ENCODE results near the gene APOD.
"Not testable (repeated sequence)": the region's sequence is repeated elsewhere in the genome, so short reads cannot be mapped to it uniquely, and the experiment has no call there.

The APOD gene

DNA sequence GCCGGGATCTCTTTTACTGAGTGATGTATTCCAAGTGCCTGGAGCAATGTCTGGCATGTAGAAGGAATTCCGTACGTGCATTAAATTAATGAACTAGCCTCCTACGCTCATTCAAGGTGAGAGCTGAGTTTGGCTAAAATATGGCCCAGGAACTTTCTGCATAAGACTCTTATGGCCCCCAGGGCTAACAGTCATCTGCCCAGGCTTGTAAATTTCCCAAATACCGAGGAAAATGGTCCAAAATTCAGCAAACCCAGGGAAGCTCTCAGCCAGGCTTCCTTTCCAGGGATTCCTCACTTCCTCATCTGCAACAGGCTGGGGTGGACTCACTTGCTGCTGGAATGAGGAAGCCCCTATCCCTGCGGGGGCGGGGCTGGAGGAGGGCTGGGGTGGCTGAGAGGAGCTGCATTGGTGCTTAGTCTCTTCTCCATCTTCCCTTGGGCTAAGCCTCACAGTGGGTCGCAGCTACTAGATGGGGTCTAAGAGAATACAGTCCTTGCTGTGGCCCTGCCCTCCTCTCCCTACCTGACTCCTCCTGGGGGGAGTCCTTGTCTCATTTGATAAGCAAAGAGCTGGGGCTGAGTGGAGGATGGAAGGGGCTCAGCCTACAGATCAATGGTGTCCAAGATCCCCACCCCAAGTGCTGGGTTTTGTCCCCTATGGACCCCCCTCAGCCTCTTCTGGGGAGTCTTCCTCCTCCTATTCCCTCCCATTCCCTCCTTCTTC, 28.5 kb upstream of the APOD start:
- CTCF ChIA-PET: no interaction called here
- DNase-seq (ENCODE audit: extremely low spot score): no peak
- TF ChIP-seq TARDBP (IDR thresholded peaks at IDR 0.05): no peak
- no peak for TF ChIP-seq ARNT (IDR thresholded peaks at IDR 0.05)
- no peak for TF ChIP-seq BHLHE40 (IDR thresholded peaks at IDR 0.05; ENCODE audit: borderline replicate concordance)
- no peak for TF ChIP-seq FOXK2 (IDR thresholded peaks at IDR 0.05)
- no peak for TF ChIP-seq CTBP1 (IDR thresholded peaks at IDR 0.05; ENCODE audit: borderline replicate concordance)
- TF ChIP-seq L3MBTL2 (conservative IDR thresholded peaks at IDR 0.05): no peak
- TF ChIP-seq FOXA1 (IDR thresholded peaks at IDR 0.05): no peak
- no peak for TF ChIP-seq ZNF384 (IDR thresholded peaks at IDR 0.05)
- TF ChIP-seq ELF4 (IDR thresholded peaks at IDR 0.05): no peak
- no peak for TF ChIP-seq LEF1 (IDR thresholded peaks at IDR 0.05; ENCODE audit: borderline replicate concordance)
- no peak for TF ChIP-seq HDGF (IDR thresholded peaks at IDR 0.05; ENCODE audit: borderline replicate concordance)
- no peak for TF ChIP-seq SP1 (IDR thresholded peaks at IDR 0.05)
- POLR2A ChIA-PET: no interaction called here

DNA sequence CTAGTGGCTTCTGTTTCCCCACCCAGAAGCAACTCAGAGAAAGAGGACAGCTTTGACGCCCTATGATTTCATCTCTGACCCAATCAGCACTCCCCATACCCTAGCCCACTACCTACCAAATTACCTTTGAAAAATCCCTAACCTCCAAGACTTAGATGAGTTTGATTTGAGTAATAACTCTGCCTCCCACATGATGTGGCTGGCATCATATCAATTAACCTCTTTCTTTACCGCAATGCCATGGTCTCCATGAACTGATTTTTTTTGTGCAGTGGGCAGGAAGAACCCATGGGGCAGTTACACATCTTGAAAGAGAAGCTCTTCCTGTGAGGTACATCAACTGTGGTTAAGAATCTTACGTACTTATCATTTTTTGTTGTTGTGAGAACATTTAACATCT, 25.5 kb upstream of the APOD start:
- TF ChIP-seq FOXM1 (IDR thresholded peaks at IDR 0.05; ENCODE audit: borderline replicate concordance) (no peak), BHLHE40 (IDR thresholded peaks at IDR 0.05; ENCODE audit: borderline replicate concordance) (no peak), LEF1 (IDR thresholded peaks at IDR 0.05; ENCODE audit: borderline replicate concordance) (no peak), ELF4 (IDR thresholded peaks at IDR 0.05) (no peak), ZNF384 (IDR thresholded peaks at IDR 0.05) (no peak), ARNT (IDR thresholded peaks at IDR 0.05) (no peak), TARDBP (IDR thresholded peaks at IDR 0.05) (no peak), HDGF (IDR thresholded peaks at IDR 0.05; ENCODE audit: borderline replicate concordance) (no peak), NFRKB (IDR thresholded peaks at IDR 0.05) (no peak), L3MBTL2 (conservative IDR thresholded peaks at IDR 0.05) (no peak), SP1 (IDR thresholded peaks at IDR 0.05) (no peak), SUZ12 (IDR thresholded peaks at IDR 0.05) (no peak), FOXA1 (IDR thresholded peaks at IDR 0.05) (no peak), CTBP1 (IDR thresholded peaks at IDR 0.05; ENCODE audit: borderline replicate concordance) (no peak), FOXK2 (IDR thresholded peaks at IDR 0.05) (no peak)

GRCh38 chr3:195601785-195602184, 18.0 kb upstream of the APOD start:
- CTCF ChIA-PET; POLR2A ChIA-PET; DNase-seq (ENCODE audit: extremely low spot score): not testable (repeated sequence)

More for the DNA sequence above, 25.5 kb upstream of the APOD start:
- no peak for DNase-seq (ENCODE audit: extremely low spot score)
- POLR2A ChIA-PET: no interaction called here
- CTCF ChIA-PET: no interaction called here

DNA sequence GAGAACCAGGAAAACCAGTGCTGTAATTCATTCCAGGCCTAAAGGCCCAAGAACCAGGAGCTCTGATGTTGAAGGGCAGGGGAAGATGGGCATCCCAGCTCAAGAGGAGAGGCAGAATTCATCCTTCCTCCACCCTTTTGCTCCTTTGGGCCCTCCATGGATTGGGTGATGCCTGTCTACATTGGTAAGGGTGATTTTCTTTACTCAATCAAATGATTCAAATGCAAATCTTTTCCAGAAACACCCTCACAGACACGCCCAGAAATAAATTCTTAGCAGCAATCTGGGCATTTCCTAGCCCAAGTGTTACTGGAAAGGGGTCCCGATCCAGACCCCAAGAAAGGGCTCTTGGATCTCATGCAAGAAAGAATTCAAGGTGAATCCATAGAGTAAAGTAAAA, 17.6 kb upstream of the APOD start:
- POLR2A ChIA-PET: no interaction called here
- TF ChIP-seq ARNT (IDR thresholded peaks at IDR 0.05) (no peak), ZNF384 (IDR thresholded peaks at IDR 0.05) (no peak)
- CTCF ChIA-PET: no interaction called here
- DNase-seq (ENCODE audit: extremely low spot score): no peak

DNA sequence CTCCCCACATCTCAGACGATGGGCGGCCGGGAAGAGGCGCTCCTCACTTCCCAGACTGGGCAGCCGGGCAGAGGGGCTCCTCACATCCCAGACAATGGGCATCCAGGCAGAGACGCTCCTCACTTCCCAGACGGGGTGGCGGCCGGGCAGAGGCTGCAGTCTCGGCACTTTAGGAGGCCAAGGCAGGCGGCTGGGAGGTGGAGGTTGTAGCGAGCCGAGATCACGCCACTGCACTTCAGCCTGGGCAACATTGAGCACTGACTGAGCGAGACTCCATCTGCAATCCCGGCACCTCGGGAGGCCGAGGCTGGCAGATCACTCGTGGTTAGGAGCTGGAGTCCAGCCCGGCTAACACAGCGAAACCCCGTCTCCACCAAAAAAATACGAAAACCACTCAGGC, 16.2 kb upstream of the APOD start:
- DNase-seq (ENCODE audit: extremely low spot score); CTCF ChIA-PET; POLR2A ChIA-PET: not testable (repeated sequence)

DNA sequence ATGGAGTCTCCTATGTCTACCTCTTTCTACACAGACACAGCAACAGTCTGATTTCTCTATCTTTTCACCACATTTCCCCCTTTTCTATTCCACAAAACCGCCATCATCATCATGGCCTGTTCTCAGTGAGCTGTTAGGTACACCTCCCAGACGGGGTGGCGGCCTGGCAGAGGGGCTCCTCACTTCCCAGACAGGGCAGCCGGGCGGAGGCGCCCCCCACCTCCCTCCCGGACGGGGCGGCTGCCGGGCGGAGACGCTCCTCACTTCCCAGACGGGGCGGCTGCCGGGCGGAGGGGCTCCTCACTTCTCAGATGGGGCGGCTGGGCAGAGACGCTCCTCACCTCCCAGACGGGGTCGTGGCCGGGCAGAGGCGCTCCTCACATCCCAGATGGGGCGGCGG, 15.8 kb upstream of the APOD start:
- POLR2A ChIA-PET; DNase-seq (ENCODE audit: extremely low spot score); CTCF ChIA-PET: not testable (repeated sequence)

DNA sequence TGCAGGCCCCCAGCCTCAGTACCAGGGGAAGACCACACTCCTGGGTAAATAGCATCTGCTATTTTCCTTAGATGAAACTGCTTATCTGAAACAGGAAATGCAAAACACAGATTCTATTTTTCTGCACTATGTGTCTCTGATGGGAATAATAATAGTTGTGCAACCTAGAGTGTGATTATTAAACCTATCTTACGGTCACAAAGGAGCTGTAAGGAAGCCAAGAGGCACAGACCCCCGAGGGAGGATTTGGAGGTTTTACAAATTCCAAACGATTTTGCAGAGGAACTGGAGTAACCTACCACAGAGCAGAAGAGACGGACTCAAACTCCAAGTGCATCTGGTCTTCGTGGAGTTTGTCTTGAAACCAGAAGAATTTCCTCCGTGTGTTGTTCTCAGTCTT, 14.1 kb upstream of the APOD start:
- ChIA-PET POLR2A (no interaction called here), CTCF (no interaction called here)
- TF ChIP-seq TARDBP (IDR thresholded peaks at IDR 0.05) (no peak), ELF4 (IDR thresholded peaks at IDR 0.05) (no peak), HDGF (IDR thresholded peaks at IDR 0.05; ENCODE audit: borderline replicate concordance) (no peak), NFRKB (IDR thresholded peaks at IDR 0.05) (no peak), ZNF384 (IDR thresholded peaks at IDR 0.05) (no peak), FOXM1 (IDR thresholded peaks at IDR 0.05; ENCODE audit: borderline replicate concordance) (no peak), L3MBTL2 (conservative IDR thresholded peaks at IDR 0.05) (no peak), SUZ12 (IDR thresholded peaks at IDR 0.05) (no peak)
- TF ChIP-seq, protein P1, sequence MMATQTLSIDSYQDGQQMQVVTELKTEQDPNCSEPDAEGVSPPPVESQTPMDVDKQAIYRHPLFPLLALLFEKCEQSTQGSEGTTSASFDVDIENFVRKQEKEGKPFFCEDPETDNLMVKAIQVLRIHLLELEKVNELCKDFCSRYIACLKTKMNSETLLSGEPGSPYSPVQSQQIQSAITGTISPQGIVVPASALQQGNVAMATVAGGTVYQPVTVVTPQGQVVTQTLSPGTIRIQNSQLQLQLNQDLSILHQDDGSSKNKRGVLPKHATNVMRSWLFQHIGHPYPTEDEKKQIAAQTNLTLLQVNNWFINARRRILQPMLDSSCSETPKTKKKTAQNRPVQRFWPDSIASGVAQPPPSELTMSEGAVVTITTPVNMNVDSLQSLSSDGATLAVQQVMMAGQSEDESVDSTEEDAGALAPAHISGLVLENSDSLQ (IDR thresholded peaks at IDR 0.05): no peak
- DNase-seq (ENCODE audit: extremely low spot score): no peak

GRCh38 chr3:195597229-195597628, 13.5 kb upstream of the APOD start:
- ChIA-PET POLR2A (no interaction called here), CTCF (no interaction called here)
- DNase-seq (ENCODE audit: extremely low spot score): no peak
- TF ChIP-seq CTBP1 (IDR thresholded peaks at IDR 0.05; ENCODE audit: borderline replicate concordance): no peak
- TF ChIP-seq HDGF (IDR thresholded peaks at IDR 0.05; ENCODE audit: borderline replicate concordance): no peak
- no peak for TF ChIP-seq SUZ12 (IDR thresholded peaks at IDR 0.05)

DNA sequence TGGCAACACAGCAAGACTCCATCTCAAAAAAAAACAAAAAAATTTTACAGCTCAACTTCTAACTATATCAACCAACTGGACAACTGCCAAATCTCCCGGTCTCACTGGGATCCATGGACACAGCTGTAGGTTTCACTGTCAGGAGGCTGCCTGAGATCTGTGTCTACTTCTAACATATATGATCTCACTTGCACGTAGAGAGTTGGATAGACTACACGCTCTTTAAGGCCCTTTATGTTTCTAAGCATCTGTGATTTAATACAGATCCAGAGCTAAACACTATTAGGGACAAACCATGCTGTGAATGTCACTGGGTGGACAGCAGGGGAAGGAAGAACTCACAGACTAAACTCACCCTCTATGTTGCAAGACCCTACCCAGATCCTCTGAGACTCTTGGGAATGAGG, 13.0 kb upstream of the APOD start:
- ChIA-PET POLR2A (no interaction called here), CTCF (no interaction called here)
- TF ChIP-seq HDGF (IDR thresholded peaks at IDR 0.05; ENCODE audit: borderline replicate concordance) (no peak), FOXA1 (IDR thresholded peaks at IDR 0.05) (no peak), NFRKB (IDR thresholded peaks at IDR 0.05) (no peak), ZNF384 (IDR thresholded peaks at IDR 0.05) (no peak), LEF1 (IDR thresholded peaks at IDR 0.05; ENCODE audit: borderline replicate concordance) (no peak), SP1 (IDR thresholded peaks at IDR 0.05) (no peak), L3MBTL2 (conservative IDR thresholded peaks at IDR 0.05) (no peak), ARNT (IDR thresholded peaks at IDR 0.05) (no peak), ELF4 (IDR thresholded peaks at IDR 0.05) (no peak), CTBP1 (IDR thresholded peaks at IDR 0.05; ENCODE audit: borderline replicate concordance) (no peak), SUZ12 (IDR thresholded peaks at IDR 0.05) (no peak), FOXM1 (IDR thresholded peaks at IDR 0.05; ENCODE audit: borderline replicate concordance) (no peak), TARDBP (IDR thresholded peaks at IDR 0.05) (no peak), BHLHE40 (IDR thresholded peaks at IDR 0.05; ENCODE audit: borderline replicate concordance) (no peak), FOXK2 (IDR thresholded peaks at IDR 0.05) (no peak)
- TF ChIP-seq, protein P1 (IDR thresholded peaks at IDR 0.05): no peak
- DNase-seq (ENCODE audit: extremely low spot score): no peak

Measured in HEK293T (cell line).